HepG2 (cell line): ENCODE results near the gene PWWP2A. TPM values are rescaled to one million over a fixed set of nuclear protein-coding genes. Genes with fewer than 3 reads are reported as not detected.
A peak's percentile ranks its signal among the peaks of the same experiment; 100 is the strongest.

Experiments
- ATF2 ChIP-seq: sonication (generic); formaldehyde crosslinking; IDR thresholded peaks from 2 replicates; pipeline ENCODE4 v1.4.0; 2020; ENCODE audit warnings: missing genetic modification reagents
- BCL6 ChIP-seq: IDR thresholded peaks from 2 replicates; pipeline ENCODE4 v1.6.1; 2016; ENCODE audit warnings: missing genetic modification reagents, missing compliant biosample characterization
- CC2D1A ChIP-seq: sonication (generic); formaldehyde crosslinking; IDR thresholded peaks from 2 replicates; pipeline ENCODE4 v1.8.1; 2023; ENCODE audit warnings: mild to moderate bottlenecking, missing genetic modification reagents
- DRAP1 ChIP-seq: IDR thresholded peaks from 2 replicates; pipeline ENCODE4 v1.6.1; 2016; ENCODE audit warnings: missing genetic modification reagents, missing compliant biosample characterization
- GMEB2 ChIP-seq: IDR thresholded peaks from 2 replicates; pipeline ENCODE4 v1.6.1; 2016; ENCODE audit warnings: missing biosample characterization, missing genetic modification reagents, low read depth
- HNRNPK ChIP-seq: fragments of 200-400 bp; formaldehyde crosslinking; IDR thresholded peaks from 2 replicates; pipeline ENCODE4 v1.6.1; 2018; ENCODE audit warnings: low read length, low read depth, moderate library complexity, mild to moderate bottlenecking; ENCODE audit not compliant: poor library complexity, severe bottlenecking
- HOXD1 ChIP-seq: sonication (generic); formaldehyde crosslinking; IDR thresholded peaks from 2 replicates; pipeline ENCODE4 v1.5.0; 2020; ENCODE audit warnings: missing genetic modification reagents
- PHF8 ChIP-seq: sonication (generic); formaldehyde crosslinking; IDR thresholded peaks from 2 replicates; pipeline ENCODE4 v1.5.0; 2020; ENCODE audit warnings: missing genetic modification reagents
- PRMT3 ChIP-seq: sonication (generic); formaldehyde crosslinking; IDR thresholded peaks from 2 replicates; pipeline ENCODE4 v1.8.1; 2022; ENCODE audit warnings: low read depth, mild to moderate bottlenecking, moderate library complexity, missing genetic modification reagents, borderline replicate concordance
- RNF2 ChIP-seq: fragments of 450-650 bp; conservative IDR thresholded peaks from 2 replicates; pipeline ENCODE4 v1.6.1; 2016; ENCODE audit warnings: low read depth
- SIX1 ChIP-seq: sonication (generic); formaldehyde crosslinking; IDR thresholded peaks from 2 replicates; pipeline ENCODE4 v1.4.0; 2020; ENCODE audit warnings: missing genetic modification reagents, borderline replicate concordance
- SOX13 ChIP-seq, 3 experiments: fragments of 450-650 bp in 1 of 3; sonication (generic) in 1 of 3; formaldehyde crosslinking in 1 of 3; IDR thresholded peaks in 2 of 3; conservative IDR thresholded peaks in 1 of 3; 2 replicates each; pipeline versions ENCODE4 v1.5.0 to v1.6.1; 2016 to 2020; ENCODE audit warnings: antibody characterized with exemption in 1 of 3, mild to moderate bottlenecking in 1 of 3, missing compliant biosample characterization in 1 of 3, missing genetic modification reagents in 1 of 3, moderate library complexity in 1 of 3
- TAF1 ChIP-seq: sonication (generic); formaldehyde crosslinking; IDR thresholded peaks from 2 replicates; pipeline ENCODE4 v1.4.0; 2020; ENCODE audit warnings: missing genetic modification reagents
- TFDP2 ChIP-seq: sonication (generic); formaldehyde crosslinking; IDR thresholded peaks from 2 replicates; pipeline ENCODE4 v1.4.0; 2020; ENCODE audit warnings: missing genetic modification reagents
- ZFP37 ChIP-seq: sonication (generic); formaldehyde crosslinking; IDR thresholded peaks from 2 replicates; pipeline ENCODE4 v1.4.0; 2020; ENCODE audit warnings: missing genetic modification reagents, borderline replicate concordance
- ZNF124 ChIP-seq: sonication (generic); formaldehyde crosslinking; IDR thresholded peaks from 2 replicates; pipeline ENCODE4 v1.4.0; 2020; ENCODE audit warnings: missing genetic modification reagents
- ZNF30 ChIP-seq: sonication (generic); formaldehyde crosslinking; IDR thresholded peaks from 2 replicates; pipeline ENCODE4 v1.5.0; 2020; ENCODE audit warnings: mild to moderate bottlenecking, missing genetic modification reagents
- ZNF574 ChIP-seq: sonication (generic); formaldehyde crosslinking; IDR thresholded peaks from 2 replicates; pipeline ENCODE4 v1.4.0; 2020; ENCODE audit warnings: missing genetic modification reagents
- ZNF577 ChIP-seq: sonication (generic); formaldehyde crosslinking; IDR thresholded peaks from 2 replicates; pipeline ENCODE4 v1.4.0; 2020; ENCODE audit warnings: mild to moderate bottlenecking, low read depth, missing genetic modification reagents, borderline replicate concordance
- ZNF614 ChIP-seq: IDR thresholded peaks from 2 replicates; pipeline ENCODE4 v1.6.1; 2018; ENCODE audit warnings: missing biosample characterization, missing genetic modification reagents, inconsistent platforms, borderline replicate concordance
- ZNF761 ChIP-seq: sonication (generic); formaldehyde crosslinking; conservative IDR thresholded peaks from 2 replicates; pipeline ENCODE4 v1.4.0; 2020; ENCODE audit warnings: mild to moderate bottlenecking, missing genetic modification reagents
- ZNF879 ChIP-seq: sonication (generic); formaldehyde crosslinking; IDR thresholded peaks from 2 replicates; pipeline ENCODE4 v1.8.1; 2023; ENCODE audit warnings: missing genetic modification reagents
- polyA plus RNA-seq, 8 experiments: library from polyadenylated mRNA; depleted of rRNA in 3 of 8; stranded (reverse) in 7 of 8; unstranded in 1 of 8; fragments of >200 nt; fragmentation: Illumina TruSeq in 4 of 8; extraction: Trizol in 4 of 8; gene quantifications; 2 replicates each; pipeline versions ENCODE4 v1.2.1 to v1.2.3, GENCODE V29; 2011 to 2016; ENCODE audit warnings: low read depth in 4 of 8, missing spikeins in 1 of 8, mixed read lengths in 1 of 8; ENCODE audit not compliant: insufficient read depth in 1 of 8
- total RNA-seq, 5 experiments: library from RNA; depleted of rRNA; stranded (reverse); fragments of >200 nt; fragmentation: Illumina TruSeq; extraction: Trizol; gene quantifications; 2 replicates each; pipeline ENCODE4 v1.2.3, GENCODE V29; 2016; ENCODE audit warnings: low read depth in 1 of 5

The PWWP2A gene
- total and polyA plus RNA-seq, 2 of the 13 experiments (the other 11 are each of a cell fraction or from before 2014, with no cell fraction given) = 7.3 to 16.9 TPM

- TF ChIP-seq GMEB2 = no peak
- no peak for TF ChIP-seq ZFP37 (CRISPR knock-in tag)
- TF ChIP-seq ZNF761 = peak; percentile 68; the same call in 1 of the 2 replicates
- no peak for TF ChIP-seq SOX13 (IDR thresholded peaks at IDR 0.05)
- no peak for TF ChIP-seq SOX13 (CRISPR knock-in tag; conservative IDR thresholded peaks at IDR 0.05 in 1 of 2, IDR thresholded peaks at IDR 0.05 in 1 of 2)
- no peak for TF ChIP-seq RNF2
- no peak for TF ChIP-seq ATF2 (CRISPR knock-in tag)
- peak; percentile 73 for TF ChIP-seq DRAP1 (CRISPR knock-in tag)
- no peak for TF ChIP-seq HOXD1
- TF ChIP-seq BCL6 (CRISPR knock-in tag) = no peak
- no peak for TF ChIP-seq ZNF30 (CRISPR knock-in tag)
- peak; percentile 72; the same call in 1 of the 2 replicates for TF ChIP-seq ZNF879 (CRISPR knock-in tag)
- TF ChIP-seq ZNF577 (CRISPR knock-in tag) = no peak
- no peak for TF ChIP-seq PRMT3
- peak; percentile 58; the same call in 1 of the 2 replicates for TF ChIP-seq TFDP2 (CRISPR knock-in tag)
- TF ChIP-seq ZNF614 (CRISPR knock-in tag) = no peak
- no peak for TF ChIP-seq CC2D1A (CRISPR knock-in tag)
- peak; percentile 94 for TF ChIP-seq TAF1 (CRISPR knock-in tag)
- peak; percentile 64 for TF ChIP-seq HNRNPK
- peak; percentile 42; the same call in 1 of the 2 replicates for TF ChIP-seq ZNF574 (CRISPR knock-in tag)
- peak; percentile 64; the same call in 1 of the 2 replicates for TF ChIP-seq ZNF124 (CRISPR knock-in tag)
- TF ChIP-seq PHF8 (CRISPR knock-in tag) = peak; percentile 89
- TF ChIP-seq SIX1 (CRISPR knock-in tag) = no peak
Measured at GRCh38 chr5:160119142-160119904, at the start of gene PWWP2A (continued).
